HepG2 (cell line): Measurements from ENCODE around the gene LAPTM4A. TPM values are rescaled to one million over a fixed set of nuclear protein-coding genes. Genes with fewer than 3 reads are reported as not detected.

Source experiments
- ELF3 ChIP-seq: IDR thresholded peaks from 2 replicates; pipeline ENCODE4 v1.6.1; 2016; ENCODE audit warnings: missing genetic modification reagents, missing compliant biosample characterization
- ETV5 ChIP-seq: IDR thresholded peaks from 2 replicates; pipeline ENCODE4 v1.6.1; 2018; ENCODE audit warnings: missing biosample characterization, missing genetic modification reagents, inconsistent platforms, borderline replicate concordance
- FOXO1 ChIP-seq: sonication (generic); formaldehyde crosslinking; IDR thresholded peaks from 2 replicates; pipeline ENCODE4 v1.4.0; 2020; ENCODE audit warnings: missing genetic modification reagents
- HDAC2 ChIP-seq: sonication (generic); formaldehyde crosslinking; IDR thresholded peaks from 2 replicates; pipeline ENCODE4 v1.4.0; 2020; ENCODE audit warnings: missing genetic modification reagents
- HOXA5 ChIP-seq: sonication (generic); formaldehyde crosslinking; IDR thresholded peaks from 2 replicates; pipeline ENCODE4 v1.4.0; 2020; ENCODE audit warnings: missing genetic modification reagents
- KAT7 ChIP-seq: IDR thresholded peaks from 2 replicates; pipeline ENCODE4 v1.6.1; 2018; ENCODE audit warnings: borderline replicate concordance, missing compliant biosample characterization
- MIER2 ChIP-seq: IDR thresholded peaks from 2 replicates; pipeline ENCODE4 v1.6.1; 2016; ENCODE audit warnings: missing biosample characterization, missing genetic modification reagents
- NFYB ChIP-seq: sonication (generic); formaldehyde crosslinking; IDR thresholded peaks from 2 replicates; pipeline ENCODE4 v1.4.0; 2020; ENCODE audit warnings: missing genetic modification reagents
- SIX1 ChIP-seq: sonication (generic); formaldehyde crosslinking; IDR thresholded peaks from 2 replicates; pipeline ENCODE4 v1.4.0; 2020; ENCODE audit warnings: missing genetic modification reagents, borderline replicate concordance
- TBX2 ChIP-seq: sonication (generic); formaldehyde crosslinking; IDR thresholded peaks from 2 replicates; pipeline ENCODE4 v1.5.0; 2020; ENCODE audit warnings: missing genetic modification reagents, mild to moderate bottlenecking, borderline replicate concordance
- ZBTB3 ChIP-seq: sonication (generic); formaldehyde crosslinking; IDR thresholded peaks from 2 replicates; pipeline ENCODE4 v1.4.0; 2020; ENCODE audit warnings: low read depth, mild to moderate bottlenecking, moderate library complexity, missing genetic modification reagents, borderline replicate concordance
- ZFP90 ChIP-seq: sonication (generic); formaldehyde crosslinking; IDR thresholded peaks from 2 replicates; pipeline ENCODE4 v1.8.0; 2022; ENCODE audit warnings: missing genetic modification reagents, mild to moderate bottlenecking, inconsistent platforms, borderline replicate concordance
- ZNF33B ChIP-seq: sonication (generic); formaldehyde crosslinking; IDR thresholded peaks from 2 replicates; pipeline ENCODE4 v1.5.1; 2020; ENCODE audit warnings: mild to moderate bottlenecking, missing genetic modification reagents
- ZNF547 ChIP-seq: sonication (generic); formaldehyde crosslinking; IDR thresholded peaks from 2 replicates; pipeline ENCODE4 v1.5.1; 2020; ENCODE audit warnings: mild to moderate bottlenecking, missing genetic modification reagents
- ZNF614 ChIP-seq: IDR thresholded peaks from 2 replicates; pipeline ENCODE4 v1.6.1; 2018; ENCODE audit warnings: missing biosample characterization, missing genetic modification reagents, inconsistent platforms, borderline replicate concordance
- ZNF788 ChIP-seq: sonication (generic); formaldehyde crosslinking; IDR thresholded peaks from 2 replicates; pipeline ENCODE4 v1.5.0; 2020; ENCODE audit warnings: mild to moderate bottlenecking, missing genetic modification reagents, borderline replicate concordance
- polyA plus RNA-seq, 8 experiments: library from polyadenylated mRNA; depleted of rRNA in 3 of 8; stranded (reverse) in 7 of 8; unstranded in 1 of 8; fragments of >200 nt; fragmentation: Illumina TruSeq in 4 of 8; extraction: Trizol in 4 of 8; gene quantifications; 2 replicates each; pipeline versions ENCODE4 v1.2.1 to v1.2.3, GENCODE V29; 2011 to 2016; ENCODE audit warnings: low read depth in 4 of 8, missing spikeins in 1 of 8, mixed read lengths in 1 of 8; ENCODE audit not compliant: insufficient read depth in 1 of 8
- total RNA-seq, 5 experiments: library from RNA; depleted of rRNA; stranded (reverse); fragments of >200 nt; fragmentation: Illumina TruSeq; extraction: Trizol; gene quantifications; 2 replicates each; pipeline ENCODE4 v1.2.3, GENCODE V29; 2016; ENCODE audit warnings: low read depth in 1 of 5
- TF ChIP-seq, protein P1 (sequence below): sonication (generic); formaldehyde crosslinking; IDR thresholded peaks from 2 replicates; pipeline ENCODE4 v1.5.0; 2020; ENCODE audit warnings: missing genetic modification reagents, mild to moderate bottlenecking, borderline replicate concordance
- TF ChIP-seq, protein P2 (sequence below): IDR thresholded peaks from 2 replicates; pipeline ENCODE4 v1.6.1; 2016; ENCODE audit warnings: missing compliant biosample characterization, missing genetic modification reagents, borderline replicate concordance
- TF ChIP-seq, protein P3 (sequence below): sonication (generic); formaldehyde crosslinking; IDR thresholded peaks from 2 replicates; pipeline ENCODE4 v1.4.0; 2020; ENCODE audit warnings: missing genetic modification reagents
- TF ChIP-seq, protein P4 (sequence below): sonication (generic); formaldehyde crosslinking; IDR thresholded peaks from 2 replicates; pipeline ENCODE4 v1.4.0; 2020; ENCODE audit warnings: missing genetic modification reagents

LAPTM4A gene
- total and polyA plus RNA-seq, 2 of the 13 experiments (the other 11 are each of a cell fraction or from before 2014, with no cell fraction given): 116 to 558 TPM

DNA sequence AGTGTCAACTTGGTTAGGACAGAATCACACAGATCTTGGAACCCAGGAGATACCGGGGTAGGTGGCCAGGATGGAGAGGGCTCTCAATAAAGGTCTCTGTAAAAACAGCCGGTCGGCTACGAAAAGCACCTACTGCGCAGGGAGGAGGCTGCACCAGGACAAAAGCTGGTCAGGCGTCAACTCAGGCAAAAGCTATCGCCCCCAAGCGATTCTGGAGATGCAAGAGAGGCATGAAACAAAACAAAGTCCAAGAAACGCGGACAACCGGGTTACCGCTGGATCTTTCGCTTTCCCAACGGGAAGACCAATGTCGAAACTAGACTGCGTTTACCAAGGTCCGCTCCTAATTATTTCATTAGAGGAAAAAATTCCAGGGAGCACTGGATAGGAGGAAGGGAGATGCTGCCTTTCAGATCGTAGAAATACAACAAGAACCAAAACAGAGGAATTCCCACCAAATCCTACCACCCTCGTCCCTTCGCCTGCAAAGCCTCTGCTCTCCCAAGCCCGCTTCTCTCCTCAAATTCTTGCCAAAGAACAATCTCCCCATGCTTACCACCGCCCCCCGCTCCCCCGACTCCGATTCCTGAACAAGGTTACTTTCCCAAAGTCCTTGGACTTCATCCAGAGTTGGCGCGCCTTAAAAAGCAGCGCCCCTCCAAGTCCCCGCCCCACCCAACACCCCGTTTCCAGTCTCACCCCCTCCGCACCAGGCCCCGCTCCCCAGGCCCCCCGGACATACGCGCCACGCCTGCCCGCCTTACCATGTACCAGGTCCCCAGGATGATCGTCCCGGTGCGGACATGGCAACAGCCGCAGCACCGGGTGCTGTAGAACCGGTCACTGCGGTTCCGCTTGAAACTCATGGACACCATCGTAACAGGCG lies 539 bp downstream of the LAPTM4A start (continued):
- TF ChIP-seq ZBTB3 (CRISPR knock-in tag): 0 out of 2 replicates have a peak, but pooled peaks have one; percentile 12
- TF ChIP-seq HOXA5 (CRISPR knock-in tag): no peak; the same call in 1 of the 2 replicates
- TF ChIP-seq, protein P1, sequence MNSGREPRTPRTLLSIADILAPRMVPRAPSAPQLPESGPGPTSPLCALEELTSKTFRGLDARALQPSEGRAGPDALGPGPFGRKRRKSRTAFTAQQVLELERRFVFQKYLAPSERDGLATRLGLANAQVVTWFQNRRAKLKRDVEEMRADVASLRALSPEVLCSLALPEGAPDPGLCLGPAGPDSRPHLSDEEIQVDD (CRISPR knock-in tag): 0 out of 2 replicates have a peak, but pooled peaks have one; percentile 15
- peak; percentile 71; the same call in 1 of the 2 replicates for TF ChIP-seq ZNF788
- no peak for TF ChIP-seq ZNF33B (CRISPR knock-in tag)
- TF ChIP-seq ETV5 (CRISPR knock-in tag): no peak
- TF ChIP-seq, protein P2, sequence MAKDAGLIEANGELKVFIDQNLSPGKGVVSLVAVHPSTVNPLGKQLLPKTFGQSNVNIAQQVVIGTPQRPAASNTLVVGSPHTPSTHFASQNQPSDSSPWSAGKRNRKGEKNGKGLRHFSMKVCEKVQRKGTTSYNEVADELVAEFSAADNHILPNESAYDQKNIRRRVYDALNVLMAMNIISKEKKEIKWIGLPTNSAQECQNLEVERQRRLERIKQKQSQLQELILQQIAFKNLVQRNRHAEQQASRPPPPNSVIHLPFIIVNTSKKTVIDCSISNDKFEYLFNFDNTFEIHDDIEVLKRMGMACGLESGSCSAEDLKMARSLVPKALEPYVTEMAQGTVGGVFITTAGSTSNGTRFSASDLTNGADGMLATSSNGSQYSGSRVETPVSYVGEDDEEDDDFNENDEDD (CRISPR knock-in tag): peak; percentile 34; the same call in 1 of the 2 replicates
- TF ChIP-seq, protein P3, sequence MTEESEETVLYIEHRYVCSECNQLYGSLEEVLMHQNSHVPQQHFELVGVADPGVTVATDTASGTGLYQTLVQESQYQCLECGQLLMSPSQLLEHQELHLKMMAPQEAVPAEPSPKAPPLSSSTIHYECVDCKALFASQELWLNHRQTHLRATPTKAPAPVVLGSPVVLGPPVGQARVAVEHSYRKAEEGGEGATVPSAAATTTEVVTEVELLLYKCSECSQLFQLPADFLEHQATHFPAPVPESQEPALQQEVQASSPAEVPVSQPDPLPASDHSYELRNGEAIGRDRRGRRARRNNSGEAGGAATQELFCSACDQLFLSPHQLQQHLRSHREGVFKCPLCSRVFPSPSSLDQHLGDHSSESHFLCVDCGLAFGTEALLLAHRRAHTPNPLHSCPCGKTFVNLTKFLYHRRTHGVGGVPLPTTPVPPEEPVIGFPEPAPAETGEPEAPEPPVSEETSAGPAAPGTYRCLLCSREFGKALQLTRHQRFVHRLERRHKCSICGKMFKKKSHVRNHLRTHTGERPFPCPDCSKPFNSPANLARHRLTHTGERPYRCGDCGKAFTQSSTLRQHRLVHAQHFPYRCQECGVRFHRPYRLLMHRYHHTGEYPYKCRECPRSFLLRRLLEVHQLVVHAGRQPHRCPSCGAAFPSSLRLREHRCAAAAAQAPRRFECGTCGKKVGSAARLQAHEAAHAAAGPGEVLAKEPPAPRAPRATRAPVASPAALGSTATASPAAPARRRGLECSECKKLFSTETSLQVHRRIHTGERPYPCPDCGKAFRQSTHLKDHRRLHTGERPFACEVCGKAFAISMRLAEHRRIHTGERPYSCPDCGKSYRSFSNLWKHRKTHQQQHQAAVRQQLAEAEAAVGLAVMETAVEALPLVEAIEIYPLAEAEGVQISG (CRISPR knock-in tag): peak; percentile 65
- peak; percentile 45 for TF ChIP-seq FOXO1 (CRISPR knock-in tag)
- TF ChIP-seq SIX1: peak; percentile 35; the same call in 1 of the 2 replicates
- TF ChIP-seq ZFP90 (CRISPR knock-in tag): 0 out of 2 replicates have a peak, but pooled peaks have one; percentile 35
- TF ChIP-seq KAT7 (CRISPR knock-in tag): peak; percentile 63; the same call in 1 of the 2 replicates
- peak; percentile 55 for TF ChIP-seq HDAC2
- TF ChIP-seq MIER2 (CRISPR knock-in tag): peak; percentile 58; the same call in 1 of the 2 replicates
- peak; percentile 59; the same call in 1 of the 2 replicates for TF ChIP-seq TBX2 (CRISPR knock-in tag)
- peak; percentile 31; the same call in 1 of the 2 replicates for TF ChIP-seq NFYB
- TF ChIP-seq ZNF614 (CRISPR knock-in tag): peak; percentile 39; the same call in 1 of the 2 replicates
- 0 out of 2 replicates have a peak, but pooled peaks have one; percentile 52 for TF ChIP-seq ZNF547
- peak; percentile 25; the same call in 1 of the 2 replicates for TF ChIP-seq ELF3
- TF ChIP-seq, protein P4, sequence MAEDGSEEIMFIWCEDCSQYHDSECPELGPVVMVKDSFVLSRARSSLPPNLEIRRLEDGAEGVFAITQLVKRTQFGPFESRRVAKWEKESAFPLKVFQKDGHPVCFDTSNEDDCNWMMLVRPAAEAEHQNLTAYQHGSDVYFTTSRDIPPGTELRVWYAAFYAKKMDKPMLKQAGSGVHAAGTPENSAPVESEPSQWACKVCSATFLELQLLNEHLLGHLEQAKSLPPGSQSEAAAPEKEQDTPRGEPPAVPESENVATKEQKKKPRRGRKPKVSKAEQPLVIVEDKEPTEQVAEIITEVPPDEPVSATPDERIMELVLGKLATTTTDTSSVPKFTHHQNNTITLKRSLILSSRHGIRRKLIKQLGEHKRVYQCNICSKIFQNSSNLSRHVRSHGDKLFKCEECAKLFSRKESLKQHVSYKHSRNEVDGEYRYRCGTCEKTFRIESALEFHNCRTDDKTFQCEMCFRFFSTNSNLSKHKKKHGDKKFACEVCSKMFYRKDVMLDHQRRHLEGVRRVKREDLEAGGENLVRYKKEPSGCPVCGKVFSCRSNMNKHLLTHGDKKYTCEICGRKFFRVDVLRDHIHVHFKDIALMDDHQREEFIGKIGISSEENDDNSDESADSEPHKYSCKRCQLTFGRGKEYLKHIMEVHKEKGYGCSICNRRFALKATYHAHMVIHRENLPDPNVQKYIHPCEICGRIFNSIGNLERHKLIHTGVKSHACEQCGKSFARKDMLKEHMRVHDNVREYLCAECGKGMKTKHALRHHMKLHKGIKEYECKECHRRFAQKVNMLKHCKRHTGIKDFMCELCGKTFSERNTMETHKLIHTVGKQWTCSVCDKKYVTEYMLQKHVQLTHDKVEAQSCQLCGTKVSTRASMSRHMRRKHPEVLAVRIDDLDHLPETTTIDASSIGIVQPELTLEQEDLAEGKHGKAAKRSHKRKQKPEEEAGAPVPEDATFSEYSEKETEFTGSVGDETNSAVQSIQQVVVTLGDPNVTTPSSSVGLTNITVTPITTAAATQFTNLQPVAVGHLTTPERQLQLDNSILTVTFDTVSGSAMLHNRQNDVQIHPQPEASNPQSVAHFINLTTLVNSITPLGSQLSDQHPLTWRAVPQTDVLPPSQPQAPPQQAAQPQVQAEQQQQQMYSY (CRISPR knock-in tag): no peak
